H1 (cell line): ENCODE data around the gene LONP2. TPM values are rescaled to one million over a fixed set of nuclear protein-coding genes. Genes with fewer than 3 reads are reported as not detected.

Experiments used
- CTCF ChIA-PET: fragments of 300-600 bp; sonication (Branson Sonifier 250); formaldehyde crosslinking; loops from one replicate; lab custom pipeline; 2021; ENCODE audit not compliant: partially characterized antibody; lab: Charles Lee
- POLR2A ChIA-PET: fragments of 300-600 bp; sonication (Branson Sonifier 250); formaldehyde crosslinking; loops from one replicate; lab custom pipeline; 2021; ENCODE audit warnings: inconsistent platforms; ENCODE audit not compliant: partially characterized antibody; lab: Charles Lee
- DNase-seq, 2 experiments: peaks; one replicate each; pipeline versions ENCODE4 v3.0.0 to v3.0.0-alpha.2; 2010 to 2022; ENCODE audit warnings: low spot score in 2 of 2, low read depth in 1 of 2, mixed read lengths in 1 of 2
- FAIRE-seq: peaks from 2 replicates; lab custom pipeline; 2011; peaks lifted over from hg19 to GRCh38; lab: Jason Lieb, UNC
- H2AFZ ChIP-seq: 2 replicates; pipeline ENCODE4 v1.8.1; 2012; ENCODE audit warnings: low read length, inconsistent platforms
- H2AK5ac ChIP-seq: 2 replicates; pipeline ENCODE4 v1.6.1; 2013; ENCODE audit warnings: low read depth, low read length
- H2BK120ac ChIP-seq: replicated peaks from 2 replicates; pipeline ENCODE3; 2013; ENCODE audit warnings: low read depth, low read length, inconsistent platforms
- H2BK12ac ChIP-seq: 2 replicates; pipeline ENCODE4 v1.6.1; 2013; ENCODE audit warnings: low read depth, low read length
- H2BK15ac ChIP-seq: 2 replicates; pipeline ENCODE4 v1.6.1; 2013; ENCODE audit warnings: low read length
- H2BK20ac ChIP-seq: 2 replicates; pipeline ENCODE4 v1.6.1; 2013; ENCODE audit warnings: low read length
- H2BK5ac ChIP-seq: 2 replicates; pipeline ENCODE4 v1.6.1; 2013; ENCODE audit warnings: low read depth, low read length
- H3K14ac ChIP-seq: 2 replicates; pipeline ENCODE4 v1.6.1; 2013; ENCODE audit warnings: inconsistent platforms; ENCODE audit not compliant: insufficient read length
- H3K18ac ChIP-seq: 2 replicates; pipeline ENCODE4 v1.6.1; 2013; ENCODE audit warnings: low read length; ENCODE audit errors: extremely low read depth
- H3K23ac ChIP-seq: 2 replicates; pipeline ENCODE4 v1.6.1; 2013; ENCODE audit warnings: inconsistent platforms; ENCODE audit not compliant: insufficient read length
- H3K23me2 ChIP-seq: 2 replicates; pipeline ENCODE4 v1.6.1; 2013; ENCODE audit warnings: low read depth, low read length
- H3K27ac ChIP-seq: 2 replicates; pipeline ENCODE4 v1.6.1; 2011; ENCODE audit warnings: low read depth, low read length, inconsistent platforms
- H3K27me3 ChIP-seq, 4 experiments: replicated peaks in 1 of 4; 1 replicate in 1 of 4; 2 replicates in 3 of 4; pipeline versions ENCODE4 v1.6.1 to v1.8.1; 2011 to 2013; ENCODE audit warnings: low read length in 3 of 4, mild to moderate bottlenecking in 3 of 4, inconsistent platforms in 2 of 4, mixed read lengths in 2 of 4, moderate library complexity in 1 of 4; ENCODE audit not compliant: control insufficient read depth in 3 of 4, insufficient read depth in 3 of 4; ENCODE audit errors: extremely low read depth in 1 of 4
- H3K36me3 ChIP-seq, 4 experiments: 2 replicates each; pipeline versions ENCODE4 v1.6.1 to v1.8.1; 2011 to 2013; ENCODE audit warnings: mild to moderate bottlenecking in 4 of 4, low read length in 3 of 4, moderate library complexity in 2 of 4, control low read depth in 1 of 4, inconsistent platforms in 1 of 4; ENCODE audit not compliant: insufficient read depth in 4 of 4, control insufficient read depth in 2 of 4
- H3K4ac ChIP-seq: replicated peaks from 2 replicates; pipeline ENCODE3; 2013; ENCODE audit warnings: low read length, low read depth, mixed read lengths, inconsistent platforms; ENCODE audit not compliant: insufficient read length
- H3K4me1 ChIP-seq, 4 experiments: replicated peaks in 1 of 4; 1 replicate in 1 of 4; 2 replicates in 3 of 4; pipeline versions ENCODE4 v1.6.1 to v1.8.1; 2011 to 2013; ENCODE audit warnings: low read length in 3 of 4, inconsistent platforms in 2 of 4, mixed read lengths in 1 of 4; ENCODE audit not compliant: insufficient read depth in 4 of 4, control insufficient read depth in 3 of 4
- H3K4me2 ChIP-seq, 2 experiments: 2 replicates each; pipeline versions ENCODE4 v1.6.1 to v1.8.1; 2011 to 2013; ENCODE audit warnings: low read depth in 2 of 2, low read length in 2 of 2, control low read depth in 1 of 2, inconsistent platforms in 1 of 2, mild to moderate bottlenecking in 1 of 2; ENCODE audit not compliant: insufficient read depth in 1 of 2
- H3K4me3 ChIP-seq, 4 experiments: fragments of 200-600, 300-600 bp in 1 of 4; sonication (generic), shearing (Covaris generic), sonication (Bioruptor Twin) in 1 of 4; 2 replicates each; pipeline versions ENCODE4 v1.5.1 to v1.8.1; 2011 to 2016; ENCODE audit warnings: low read length in 4 of 4, low read depth in 3 of 4, control low read depth in 2 of 4, inconsistent platforms in 2 of 4, mild to moderate bottlenecking in 2 of 4, mixed read lengths in 1 of 4, moderate library complexity in 1 of 4; ENCODE audit not compliant: insufficient read depth in 2 of 4; ENCODE audit errors: extremely low read depth in 1 of 4
- H3K56ac ChIP-seq: replicated peaks from 2 replicates; pipeline ENCODE3; 2013; ENCODE audit warnings: low read depth, mild to moderate bottlenecking, mixed read lengths, low read length, inconsistent platforms; ENCODE audit not compliant: insufficient read length
- H3K79me1 ChIP-seq: 2 replicates; pipeline ENCODE4 v1.6.1; 2013; ENCODE audit warnings: low read depth, low read length, control low read depth
- H3K79me2 ChIP-seq, 2 experiments: 2 replicates each; pipeline versions ENCODE4 v1.6.1 to v1.8.1; 2012 to 2013; ENCODE audit warnings: low read length in 2 of 2, mild to moderate bottlenecking in 2 of 2, inconsistent platforms in 1 of 2; ENCODE audit not compliant: insufficient read depth in 2 of 2, control insufficient read depth in 1 of 2
- H3K9ac ChIP-seq, 4 experiments: replicated peaks in 1 of 4; 1 replicate in 1 of 4; 2 replicates in 3 of 4; pipeline versions ENCODE4 v1.6.1 to v1.8.1; 2011 to 2013; ENCODE audit warnings: low read depth in 3 of 4, low read length in 3 of 4, control low read depth in 2 of 4, mild to moderate bottlenecking in 2 of 4, moderate library complexity in 2 of 4, inconsistent platforms in 1 of 4; ENCODE audit errors: extremely low read depth in 1 of 4
- H3K9me3 ChIP-seq, 2 experiments: 2 replicates each; pipeline versions ENCODE4 v1.6.1 to v1.8.1; 2012 to 2013; ENCODE audit warnings: mild to moderate bottlenecking in 2 of 2, moderate library complexity in 2 of 2, control low read depth in 1 of 2, inconsistent platforms in 1 of 2, low read depth in 1 of 2, low read length in 1 of 2, mixed read lengths in 1 of 2; ENCODE audit not compliant: insufficient read depth in 2 of 2
- H4K20me1 ChIP-seq, 2 experiments: replicated peaks in 1 of 2; 2 replicates each; pipeline versions ENCODE3 to v1.8.1; 2011 to 2013; ENCODE audit warnings: inconsistent platforms in 2 of 2, low read length in 2 of 2, mild to moderate bottlenecking in 1 of 2; ENCODE audit not compliant: insufficient read depth in 2 of 2, control insufficient read depth in 1 of 2
- H4K5ac ChIP-seq: 2 replicates; pipeline ENCODE4 v1.6.1; 2013; ENCODE audit warnings: low read length, low read depth, mixed read lengths, inconsistent platforms; ENCODE audit not compliant: insufficient read length
- H4K8ac ChIP-seq: 2 replicates; pipeline ENCODE4 v1.8.0; 2013; ENCODE audit warnings: mild to moderate bottlenecking, moderate library complexity, low read length, inconsistent platforms; ENCODE audit not compliant: insufficient read depth; ENCODE audit errors: extremely low read depth
- H4K91ac ChIP-seq: replicated peaks from 2 replicates; pipeline ENCODE3; 2013; ENCODE audit warnings: low read length, mixed read lengths, inconsistent platforms; ENCODE audit not compliant: insufficient read length
- CEBPB ChIP-seq: IDR thresholded peaks from 2 replicates; pipeline ENCODE4 v1.6.1; 2012; ENCODE audit warnings: low read depth, low read length
- CREB1 ChIP-seq: IDR thresholded peaks from 2 replicates; pipeline ENCODE4 v1.6.1; 2012; ENCODE audit warnings: inconsistent platforms
- EZH2 ChIP-seq: fragments of 200-600 bp; sonication (generic); IDR thresholded peaks from 2 replicates; pipeline ENCODE4 v1.7.1; 2012; ENCODE audit warnings: low read depth, mild to moderate bottlenecking, moderate library complexity, low read length, inconsistent platforms; ENCODE audit not compliant: severe bottlenecking
- POLR2AphosphoS5 ChIP-seq: IDR thresholded peaks from 2 replicates; pipeline ENCODE4 v1.6.1; 2011; ENCODE audit warnings: low read depth, low read length
- RNF2 ChIP-seq: fragments of 200-900, 300-1000 bp; sonication (generic); IDR thresholded peaks from 2 replicates; pipeline ENCODE4 v1.7.1; 2016; ENCODE audit warnings: borderline replicate concordance, low read depth, mild to moderate bottlenecking, antibody characterized with exemption, low read length; ENCODE audit not compliant: poor library complexity, severe bottlenecking; ENCODE audit errors: missing control alignments
- SIRT6 ChIP-seq: IDR thresholded peaks from one replicate; pipeline ENCODE4 v1.7.1; 2012; ENCODE audit warnings: low read length, inconsistent platforms
- WGBS, 2 experiments: shearing (Covaris generic) in 1 of 2; methylation state at CpG; one replicate each; pipeline versions ENCODE4 v1.1.6 to v1.1.7; 2013 to 2015; ENCODE audit warnings: low lambda C conversion rate in 2 of 2, mixed read lengths in 2 of 2, inconsistent platforms in 1 of 2, low coverage in 1 of 2, missing lambda C conversion rate in 1 of 2; ENCODE audit not compliant: insufficient replicate concordance in 2 of 2, insufficient coverage in 1 of 2, insufficient read length in 1 of 2; ENCODE audit errors: extremely low coverage in 1 of 2, missing lambda C conversion rate in 1 of 2; 5-methylcytosine and 5-hydroxymethylcytosine counted together
- polyA plus RNA-seq, 7 experiments: library from polyadenylated mRNA; depleted of rRNA in 3 of 7; stranded (reverse) in 5 of 7; unstranded in 2 of 7; fragments of >200 nt in 5 of 7; fragments of 200-250 nt in 2 of 7; gene quantifications; 1 replicate in 5 of 7; 2 replicates in 1 of 7; 4 replicates in 1 of 7; pipeline versions ENCODE4 v1.2.1 to v1.2.3, GENCODE V29; 2011 to 2013; ENCODE audit warnings: missing spikeins in 2 of 7, mixed read lengths in 2 of 7
- total RNA-seq: library from RNA; stranded (reverse); fragmentation: NEBNext Ultra II Directional; extraction: Animal tissue kit (Norgen Biotek cat#: 25700); gene quantifications from 2 replicates; pipeline ENCODE4 v1.2.1, GENCODE V29; 2021
- TF ChIP-seq, protein P1 (sequence below), 3 experiments: IDR thresholded peaks; 1 replicate in 2 of 3; 2 replicates in 1 of 3; pipeline versions ENCODE4 v1.5.1 to v1.6.1; 2011; ENCODE audit warnings: low read length in 3 of 3, mild to moderate bottlenecking in 3 of 3, inconsistent platforms in 2 of 3, low read depth in 1 of 3, moderate library complexity in 1 of 3; ENCODE audit not compliant: insufficient read depth in 1 of 3; ENCODE audit errors: control extremely low read depth in 1 of 3

LONP2 gene
- total and polyA plus RNA-seq, 2 of the 8 experiments (the other 6 are each of a cell fraction or from before 2014, with no cell fraction given) = 8.1 to 23.1 TPM

DNA sequence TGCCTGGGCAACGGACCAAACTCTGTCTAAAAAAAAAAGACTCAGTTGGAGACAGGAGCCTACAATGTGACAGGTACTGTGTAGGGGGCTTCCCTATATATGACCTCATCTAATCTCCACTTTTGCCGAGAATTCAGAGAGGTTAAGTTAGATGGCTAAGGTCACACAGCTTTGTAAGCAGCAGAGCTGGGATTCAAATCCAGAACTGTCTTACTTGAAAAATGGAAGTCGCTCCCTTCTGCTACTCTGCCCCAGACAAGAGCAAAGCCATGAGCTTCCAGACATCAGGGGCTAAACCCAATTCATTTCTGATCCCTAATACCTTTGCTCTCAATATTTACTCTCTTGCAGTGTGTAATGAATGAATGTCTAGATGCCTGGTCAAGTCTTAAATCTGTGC, 46.8 kb upstream of the LONP2 start:
- H3K27ac ChIP-seq = no peak overlapping the region
- H4K91ac ChIP-seq = no peak overlapping the region
- H4K5ac ChIP-seq = no peak overlapping the region
- no peak overlapping the region for H2BK5ac ChIP-seq
- no peaks in the 10 kb centered on the region for H4K20me1 ChIP-seq
- H2BK20ac ChIP-seq = no peak overlapping the region
- no peaks in the 10 kb centered on the region for H3K79me1 ChIP-seq
- no peaks in the 10 kb centered on the region for H3K27me3 ChIP-seq
- no peak overlapping the region for H3K4ac ChIP-seq
- H2AFZ ChIP-seq = no peak overlapping the region
- H3K9me3 ChIP-seq = no peaks in the 10 kb centered on the region
- CTCF ChIA-PET = interaction anchor here (0.7 kb wide), 1 partner anchor 221 kb away, joined by 4 read pairs; no protein-coding TSS in a partner anchor
- no peaks in the 10 kb centered on the region for H3K36me3 ChIP-seq
- no peak overlapping the region for H3K4me2 ChIP-seq
- H4K8ac ChIP-seq = no peak overlapping the region
- no peak overlapping the region for H2BK12ac ChIP-seq
- no peak overlapping the region for H3K9ac ChIP-seq
- no peak for FAIRE-seq
- TF ChIP-seq, protein P1, sequence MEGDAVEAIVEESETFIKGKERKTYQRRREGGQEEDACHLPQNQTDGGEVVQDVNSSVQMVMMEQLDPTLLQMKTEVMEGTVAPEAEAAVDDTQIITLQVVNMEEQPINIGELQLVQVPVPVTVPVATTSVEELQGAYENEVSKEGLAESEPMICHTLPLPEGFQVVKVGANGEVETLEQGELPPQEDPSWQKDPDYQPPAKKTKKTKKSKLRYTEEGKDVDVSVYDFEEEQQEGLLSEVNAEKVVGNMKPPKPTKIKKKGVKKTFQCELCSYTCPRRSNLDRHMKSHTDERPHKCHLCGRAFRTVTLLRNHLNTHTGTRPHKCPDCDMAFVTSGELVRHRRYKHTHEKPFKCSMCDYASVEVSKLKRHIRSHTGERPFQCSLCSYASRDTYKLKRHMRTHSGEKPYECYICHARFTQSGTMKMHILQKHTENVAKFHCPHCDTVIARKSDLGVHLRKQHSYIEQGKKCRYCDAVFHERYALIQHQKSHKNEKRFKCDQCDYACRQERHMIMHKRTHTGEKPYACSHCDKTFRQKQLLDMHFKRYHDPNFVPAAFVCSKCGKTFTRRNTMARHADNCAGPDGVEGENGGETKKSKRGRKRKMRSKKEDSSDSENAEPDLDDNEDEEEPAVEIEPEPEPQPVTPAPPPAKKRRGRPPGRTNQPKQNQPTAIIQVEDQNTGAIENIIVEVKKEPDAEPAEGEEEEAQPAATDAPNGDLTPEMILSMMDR (IDR thresholded peaks at IDR 0.05; ENCODE audit: control extremely low read depth in 1 of 3, insufficient read depth in 1 of 3, low read depth in 1 of 3, low read length in 3 of 3) = no peak
- TF ChIP-seq CEBPB (no peak), POLR2AphosphoS5 (no peak), RNF2 (no peak), CREB1 (no peak), EZH2 (no peak), SIRT6 (no peak)
- TF ChIP-seq, all 59 proteins: peak for 0
- no peak overlapping the region for H2BK15ac ChIP-seq
- no peak overlapping the region for H3K14ac ChIP-seq
- no peaks in the 10 kb centered on the region for H3K23me2 ChIP-seq
- no peak for DNase-seq
- no peak overlapping the region for H3K18ac ChIP-seq
- 97% methylated on average over 3 of the region's 3 CpGs; no CpG with 5 or more reads in 1 of the 2 experiments for WGBS, 2 experiments
- H2BK120ac ChIP-seq = no peak overlapping the region
- POLR2A ChIA-PET = no interaction called here
- no peak overlapping the region for H3K56ac ChIP-seq
- H3K4me1 ChIP-seq = no peaks in the 10 kb centered on the region
- no peaks in the 10 kb centered on the region for H3K79me2 ChIP-seq
- no peak overlapping the region for H3K23ac ChIP-seq
- H2AK5ac ChIP-seq = no peak overlapping the region
- no peak overlapping the region for H3K4me3 ChIP-seq
